T-cell (primary cell): ENCODE data around the gene C8A. TPM values are rescaled to one million over a fixed set of nuclear protein-coding genes. Genes with fewer than 3 reads are reported as not detected.

Experiments used
- ATAC-seq, 4 experiments: fragments of 200-7000 bp in 3 of 4; fragments of 150-1000 bp in 1 of 4; cut with Tn5 transposase; replicated peaks in 1 of 4; 1 replicate in 3 of 4; 2 replicates in 1 of 4; pipeline ENCODE4 v1.10.0; 2021; ENCODE audit warnings: moderate library complexity in 3 of 4, mild to moderate bottlenecking in 2 of 4, moderate number of reproducible peaks in 1 of 4
- CTCF ChIA-PET, 2 donors: fragments of 300-600 bp; sonication (Branson Sonifier 250); formaldehyde crosslinking; loops; one replicate each; lab custom pipeline; 2022; ENCODE audit warnings: antibody characterized with exemption in 2 of 2; lab: Charles Lee
- POLR2A ChIA-PET, 2 donors: fragments of 300-600 bp; sonication (Branson Sonifier 250); formaldehyde crosslinking; loops; one replicate each; lab custom pipeline; 2022; ENCODE audit warnings: antibody characterized with exemption in 2 of 2; lab: Charles Lee
- DNase-seq, 35 experiments: peaks; one replicate each; pipeline versions ENCODE4 v3.0.0 to v3.0.0-alpha.2; 2013 to 2023
- H3K27ac ChIP-seq: one replicate; pipeline ENCODE4 v1.5.1; 2013; ENCODE audit warnings: low read length
- H3K27me3 ChIP-seq, 2 experiments: replicated peaks in 1 of 2; 1 replicate in 1 of 2; 2 replicates in 1 of 2; pipeline versions ENCODE4 v1.6.1 to v1.7.0; 2013; ENCODE audit warnings: low read length in 1 of 2, mixed read lengths in 1 of 2; ENCODE audit not compliant: control insufficient read depth in 2 of 2, insufficient read depth in 2 of 2; ENCODE audit errors: extremely low read depth in 1 of 2
- H3K36me3 ChIP-seq, 2 donors: 1 replicate in 1 of 2; 2 replicates in 1 of 2; pipeline versions ENCODE4 v1.6.1 to v1.7.0; 2013; ENCODE audit warnings: low read length in 1 of 2; ENCODE audit not compliant: control insufficient read depth in 2 of 2, insufficient read depth in 1 of 2; ENCODE audit errors: extremely low read depth in 1 of 2
- H3K4me1 ChIP-seq, 2 experiments: 1 replicate in 1 of 2; 2 replicates in 1 of 2; pipeline versions ENCODE4 v1.6.1 to v1.7.0; 2013; ENCODE audit warnings: low read length in 2 of 2, mixed read lengths in 1 of 2; ENCODE audit not compliant: insufficient read depth in 2 of 2, control insufficient read depth in 1 of 2; ENCODE audit errors: extremely low read depth in 1 of 2
- H3K4me3 ChIP-seq, 2 donors: 1 replicate in 1 of 2; 2 replicates in 1 of 2; pipeline versions ENCODE4 v1.5.1 to v1.7.0; 2013; ENCODE audit warnings: mild to moderate bottlenecking in 2 of 2, low read length in 1 of 2, moderate library complexity in 1 of 2; ENCODE audit not compliant: control insufficient read depth in 1 of 2; ENCODE audit errors: extremely low read depth in 1 of 2
- H3K9me3 ChIP-seq: 2 replicates; pipeline ENCODE4 v1.7.0; 2013
- H3K27ac Mint-ChIP-seq, 2 donors: one replicate each; pipeline ENCODE4 v1.8.0; 2020 to 2021; ENCODE audit warnings: mild to moderate bottlenecking in 2 of 2, mixed read lengths in 2 of 2
- H3K27me3 Mint-ChIP-seq, 2 donors: one replicate each; pipeline ENCODE4 v1.8.0; 2021 to 2022; ENCODE audit warnings: mixed read lengths in 2 of 2
- H3K36me3 Mint-ChIP-seq: one replicate; pipeline ENCODE4 v1.8.0; 2021; ENCODE audit warnings: mixed read lengths
- H3K4me1 Mint-ChIP-seq, 3 donors: one replicate each; pipeline ENCODE4 v1.8.0; 2020 to 2022; ENCODE audit warnings: mixed read lengths in 3 of 3, mild to moderate bottlenecking in 1 of 3
- H3K4me3 Mint-ChIP-seq, 3 donors: one replicate each; pipeline ENCODE4 v1.8.0; 2020 to 2022; ENCODE audit warnings: mild to moderate bottlenecking in 3 of 3, mixed read lengths in 3 of 3, moderate library complexity in 3 of 3
- H3K9me3 Mint-ChIP-seq, 3 donors: one replicate each; pipeline ENCODE4 v1.8.0; 2020 to 2022; ENCODE audit warnings: mixed read lengths in 3 of 3
- WGBS: methylation state at CpG from one replicate; pipeline ENCODE4 v1.1.5; 2013; ENCODE audit warnings: missing lambda C conversion rate; ENCODE audit not compliant: insufficient coverage; 5-methylcytosine and 5-hydroxymethylcytosine counted together
- total RNA-seq, 35 experiments: library from RNA in 6 of 35; stranded (reverse) in 6 of 35; fragments of 120-200 nt in 1 of 35; gene quantifications; one replicate each; pipeline versions ENCODE4 v1.2.1 to v1.2.4 and lab custom pipeline; 2013 to 2026

The C8A gene
- total RNA-seq, 5 donors from 2014 or later (not counting 1 experiment from before 2014, with no cell fraction given), result 0.12 TPM; not detected in 4

GRCh38 chr1:56816909-56817308, 37.7 kb upstream of the C8A start:
- H3K27ac ChIP-seq, result no peak overlapping the region
- Mint-ChIP-seq H3K27me3 (peaks cover 14 to 21% of the 10 kb centered on the region in 2 donors), H3K9me3 (peaks cover 0 to 6% (median 0%) of the 10 kb centered on the region in 3 donors), H3K27ac (no peak overlapping the region), H3K4me1 (no peaks in the 10 kb centered on the region), H3K36me3 (no peaks in the 10 kb centered on the region), H3K4me3 (no peak overlapping the region)
- no peaks in the 10 kb centered on the region for H3K4me1 ChIP-seq
- H3K27me3 ChIP-seq, result peaks cover 0 to 11% of the 10 kb centered on the region in 2 experiments
- CTCF ChIA-PET, result interaction anchor here in 1 of 2 donors (0.6 kb wide), 2 partner anchors 11 to 1527 kb away, joined by 3 read pairs; no protein-coding TSS in a partner anchor
- H3K4me3 ChIP-seq, result no peak overlapping the region
- 57% methylated on average over 4 of the region's 4 CpGs for WGBS
- no peak for DNase-seq
- H3K9me3 ChIP-seq, result no peaks in the 10 kb centered on the region
- POLR2A ChIA-PET, result no interaction called here
- no peak for ATAC-seq
- no peaks in the 10 kb centered on the region for H3K36me3 ChIP-seq

GRCh38 chr1:56817716-56818463, 36.7 kb upstream of the C8A start:
- no peak overlapping the region for H3K27ac Mint-ChIP-seq
- no peaks in the 10 kb centered on the region for H3K4me1 Mint-ChIP-seq
- H3K36me3 Mint-ChIP-seq, result no peaks in the 10 kb centered on the region
- H3K27ac ChIP-seq, result no peak overlapping the region
- no peak for ATAC-seq
- no peak overlapping the region for H3K4me3 ChIP-seq
- H3K4me3 Mint-ChIP-seq, result no peak overlapping the region
- no peaks in the 10 kb centered on the region for H3K36me3 ChIP-seq
- DNase-seq, result no peak
- ChIA-PET CTCF (interaction anchor here in 1 of 2 donors (1.0 kb wide), 1 partner anchor 8 kb away, joined by 3 read pairs; no protein-coding TSS in a partner anchor), POLR2A (no interaction called here)
- H3K4me1 ChIP-seq, result no peaks in the 10 kb centered on the region
- peaks cover 0 to 11% of the 10 kb centered on the region in 2 experiments for H3K27me3 ChIP-seq
- no peaks in the 10 kb centered on the region for H3K9me3 ChIP-seq
- H3K27me3 Mint-ChIP-seq, result peaks cover 9 to 18% of the 10 kb centered on the region in 2 donors
- peaks cover 0 to 6% (median 0%) of the 10 kb centered on the region in 3 donors for H3K9me3 Mint-ChIP-seq
- WGBS, result 71% methylated on average over 1 of the region's 6 CpGs

GRCh38 chr1:56819387-56819899, 35.2 kb upstream of the C8A start, which contains the start of gene FYB2:
Gene FYB2 (minus strand): TSS chr1:56819404. CDS start chr1:56819290, 114 bp downstream.
- Mint-ChIP-seq H3K36me3 (no peaks in the 10 kb centered on the region), H3K27ac (no peak within 1 kb of the TSS), H3K4me3 (no peak within 1 kb of the TSS), H3K27me3 (peaks cover 5 to 18% of the 10 kb centered on the region in 2 donors), H3K9me3 (peaks cover 0 to 6% (median 0%) of the 10 kb centered on the region in 3 donors), H3K4me1 (no peaks in the 10 kb centered on the region)
- peaks cover 0 to 11% of the 10 kb centered on the region in 2 experiments for H3K27me3 ChIP-seq
- WGBS, result 44% methylated on average over 3 of the region's 10 CpGs
- no peaks in the 10 kb centered on the region for H3K9me3 ChIP-seq
- no peaks in the 10 kb centered on the region for H3K4me1 ChIP-seq
- no peak within 1 kb of the TSS for H3K27ac ChIP-seq
- ChIA-PET CTCF (interaction anchor here in 1 of 2 donors (0.7 kb wide), 1 partner anchor 1361 kb away, joined by 7 read pairs; no protein-coding TSS in a partner anchor), POLR2A (no interaction called here)
- H3K4me3 ChIP-seq, result no peak within 1 kb of the TSS
- ATAC-seq, result no peak
- no peaks in the 10 kb centered on the region for H3K36me3 ChIP-seq
- no peak for DNase-seq

- no peaks in the 10 kb centered on the region for H3K4me1 ChIP-seq
- H3K4me1 Mint-ChIP-seq, result no peaks in the 10 kb centered on the region
- no peaks in the 10 kb centered on the region for H3K9me3 ChIP-seq
- CTCF ChIA-PET, result interaction anchor here in 1 of 2 donors (1.6 kb wide), 1 partner anchor 11 kb away, joined by 6 read pairs; no protein-coding TSS in a partner anchor
- WGBS, result 26% methylated on average over 4 of the region's 7 CpGs
- peak in 32 of 35 experiments; percentile 3 to 58 (median 32) for DNase-seq
- H3K4me3 Mint-ChIP-seq, result no peak overlapping the region
- H3K36me3 ChIP-seq, result no peaks in the 10 kb centered on the region
- H3K27ac Mint-ChIP-seq, result no peak overlapping the region
- H3K27me3 Mint-ChIP-seq, result peaks cover 5 to 18% of the 10 kb centered on the region in 2 donors
- H3K36me3 Mint-ChIP-seq, result no peaks in the 10 kb centered on the region
- H3K4me3 ChIP-seq, result no peak overlapping the region
- no peaks in the 10 kb centered on the region for H3K9me3 Mint-ChIP-seq
- POLR2A ChIA-PET, result no interaction called here
- H3K27ac ChIP-seq, result no peak overlapping the region
- peak in 1 of 4 experiments; percentile 57 for ATAC-seq
- peaks cover 0 to 11% of the 10 kb centered on the region in 2 experiments for H3K27me3 ChIP-seq
Observed at GRCh38 chr1:56820755-56821461, 33.7 kb upstream of the C8A start.

- DNase-seq (no peak), ATAC-seq (no peak)
- no CpG with 5 or more reads among the region's 1 CpG for WGBS
- no peaks in the 10 kb centered on the region for H3K36me3 Mint-ChIP-seq
- POLR2A ChIA-PET, result no interaction called here
- no peak overlapping the region for H3K4me3 Mint-ChIP-seq
- H3K9me3 Mint-ChIP-seq, result no peaks in the 10 kb centered on the region
- H3K4me1 ChIP-seq, result no peaks in the 10 kb centered on the region
- H3K27ac ChIP-seq, result no peak overlapping the region
- CTCF ChIA-PET, result interaction anchor here in 1 of 2 donors (1.6 kb wide), 1 partner anchor 10 kb away, joined by 6 read pairs; no protein-coding TSS in a partner anchor
- H3K4me3 ChIP-seq, result no peak overlapping the region
- H3K27ac Mint-ChIP-seq, result no peak overlapping the region
- peaks cover 11 to 19% of the 10 kb centered on the region in 2 donors for H3K27me3 Mint-ChIP-seq
- H3K27me3 ChIP-seq, result peaks cover 0 to 11% of the 10 kb centered on the region in 2 experiments
- H3K36me3 ChIP-seq, result no peaks in the 10 kb centered on the region
- H3K4me1 Mint-ChIP-seq, result no peaks in the 10 kb centered on the region
- no peaks in the 10 kb centered on the region for H3K9me3 ChIP-seq
Observed at GRCh38 chr1:56821462-56821797, 33.2 kb upstream of the C8A start.

GRCh38 chr1:56824271-56824670, 30.3 kb upstream of the C8A start:
- CTCF ChIA-PET, result no interaction called here
- Mint-ChIP-seq H3K4me1 (no peaks in the 10 kb centered on the region), H3K36me3 (no peaks in the 10 kb centered on the region), H3K9me3 (no peaks in the 10 kb centered on the region), H3K27ac (no peak overlapping the region), H3K4me3 (no peak overlapping the region), H3K27me3 (peaks cover 12 to 27% of the 10 kb centered on the region in 2 donors)
- Histone ChIP-seq H3K36me3 (no peaks in the 10 kb centered on the region), H3K27me3 (peaks cover 0 to 10% of the 10 kb centered on the region in 2 experiments), H3K27ac (no peak overlapping the region), H3K9me3 (no peaks in the 10 kb centered on the region), H3K4me3 (no peak overlapping the region), H3K4me1 (no peaks in the 10 kb centered on the region)
- WGBS, result 100% methylated on average over 2 of the region's 2 CpGs
- POLR2A ChIA-PET, result no interaction called here
- no peak for DNase-seq
- no peak for ATAC-seq
